Measurements from ENCODE around the gene CIBAR2. TPM values are rescaled to one million over a fixed set of nuclear protein-coding genes. Genes with fewer than 3 reads are reported as not detected.

CIBAR2 gene
- total RNA-seq (2014; rRNA removed; shearing (Covaris generic)) (0.50 TPM in 1 of 2 replicates, not detected in the other), total RNA-seq (2022) (not detected in 2 replicates), Bru-seq, nascent RNA (percentile 17 among the genes with signal in this experiment), BruChase-seq, experiment 1, labeled RNA remaining after a 6-hour chase (percentile 8 among the genes with signal in this experiment), BruChase-seq, experiment 2, labeled RNA remaining after a 2-hour chase (percentile 20 among the genes with signal in this experiment)
- long read RNA-seq = 0 reads

DNA sequence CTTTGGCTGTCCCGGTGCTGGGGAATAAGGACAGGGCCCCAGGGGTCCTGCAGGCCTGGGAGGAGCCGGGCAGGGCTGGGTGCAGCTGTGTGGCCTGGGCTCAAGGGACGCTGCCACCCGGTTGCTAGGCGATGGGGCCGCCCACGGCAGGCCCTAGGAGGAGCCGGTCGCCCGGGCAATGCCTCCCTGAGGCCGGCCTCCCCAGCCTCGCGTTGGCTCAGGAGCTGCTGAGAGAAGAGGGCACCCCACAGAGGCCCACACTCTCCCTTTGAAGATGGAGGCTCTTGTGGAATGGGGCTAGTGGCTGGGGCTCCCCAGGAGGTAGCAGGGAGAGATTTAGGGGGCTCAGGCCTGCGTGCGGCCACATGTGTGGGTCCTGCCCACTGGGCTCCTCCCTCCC, at the start of gene CIBAR2:
Gene CIBAR2, minus strand, starts transcription at position 109 of the 400 bp plus-strand sequence. CDS start 120 bp downstream, outside the sequence.
- no peak within 1 kb of the TSS for H3K27ac ChIP-seq (ENCODE audit: low read depth, low read length, poor library complexity, severe bottlenecking)
- BruUV-seq (replicated peaks) = no TSS peak
- ChIA-PET POLR2A (interaction anchor here (0.6 kb wide), 1 partner anchor 464 kb away, joined by 4 read pairs; no protein-coding TSS in a partner anchor), CTCF (ENCODE audit: unreplicated experiment) (no interaction called here)
- DNase-seq (ENCODE audit: low spot score) = no peak
- TF ChIP-seq, protein P1, sequence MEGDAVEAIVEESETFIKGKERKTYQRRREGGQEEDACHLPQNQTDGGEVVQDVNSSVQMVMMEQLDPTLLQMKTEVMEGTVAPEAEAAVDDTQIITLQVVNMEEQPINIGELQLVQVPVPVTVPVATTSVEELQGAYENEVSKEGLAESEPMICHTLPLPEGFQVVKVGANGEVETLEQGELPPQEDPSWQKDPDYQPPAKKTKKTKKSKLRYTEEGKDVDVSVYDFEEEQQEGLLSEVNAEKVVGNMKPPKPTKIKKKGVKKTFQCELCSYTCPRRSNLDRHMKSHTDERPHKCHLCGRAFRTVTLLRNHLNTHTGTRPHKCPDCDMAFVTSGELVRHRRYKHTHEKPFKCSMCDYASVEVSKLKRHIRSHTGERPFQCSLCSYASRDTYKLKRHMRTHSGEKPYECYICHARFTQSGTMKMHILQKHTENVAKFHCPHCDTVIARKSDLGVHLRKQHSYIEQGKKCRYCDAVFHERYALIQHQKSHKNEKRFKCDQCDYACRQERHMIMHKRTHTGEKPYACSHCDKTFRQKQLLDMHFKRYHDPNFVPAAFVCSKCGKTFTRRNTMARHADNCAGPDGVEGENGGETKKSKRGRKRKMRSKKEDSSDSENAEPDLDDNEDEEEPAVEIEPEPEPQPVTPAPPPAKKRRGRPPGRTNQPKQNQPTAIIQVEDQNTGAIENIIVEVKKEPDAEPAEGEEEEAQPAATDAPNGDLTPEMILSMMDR (conservative IDR thresholded peaks at IDR 0.05; ENCODE audit: low read length) = no peak
- TF ChIP-seq EZH2phosphoT487 (IDR thresholded peaks at IDR 0.05; ENCODE audit: borderline replicate concordance, low read depth, low read length) = no peak
- H4K20me1 ChIP-seq (ENCODE audit: insufficient read depth, low read length) = no peaks in the 10 kb centered on the region
- H3K9me3 ChIP-seq (ENCODE audit: low read length) = no peaks in the 10 kb centered on the region
- no peak within 1 kb of the TSS for H3K4me2 ChIP-seq (ENCODE audit: low read length)
- H3K4me3 ChIP-seq (ENCODE audit: low read depth, low read length, poor library complexity, severe bottlenecking) = no peak within 1 kb of the TSS
- no peaks in the 10 kb centered on the region for H3K79me2 ChIP-seq (ENCODE audit: insufficient read depth, low read depth, low read length)
- peaks cover 6% of the 10 kb centered on the region for H3K4me1 ChIP-seq (ENCODE audit: insufficient read depth, low read length, poor library complexity, severe bottlenecking)
- no peaks in the 10 kb centered on the region for H3K9me2 ChIP-seq (ENCODE audit: insufficient read depth, low read length)
- intact Hi-C loops (cut with micrococcal nuclease; ENCODE audit: unreplicated experiment) = no loop called here
- H2AFZ ChIP-seq (ENCODE audit: low read length) = no peak within 1 kb of the TSS
- H3K36me3 ChIP-seq (ENCODE audit: insufficient read depth, low read length) = no peaks in the 10 kb centered on the region

GRCh38 chr16:85159179-85159980, 47.1 kb upstream of the CIBAR2 start:
- intact Hi-C loops (cut with micrococcal nuclease; ENCODE audit: unreplicated experiment) = no loop called here
- POLR2A ChIA-PET = no interaction called here
- no peaks in the 10 kb centered on the region for H3K9me3 ChIP-seq (ENCODE audit: low read length)
- H2AFZ ChIP-seq (ENCODE audit: low read length) = no peak overlapping the region
- no peaks in the 10 kb centered on the region for H4K20me1 ChIP-seq (ENCODE audit: insufficient read depth, low read length)
- H3K4me3 ChIP-seq (ENCODE audit: low read depth, low read length, poor library complexity, severe bottlenecking) = no peak overlapping the region
- CTCF ChIA-PET (ENCODE audit: unreplicated experiment) = interaction anchor here (0.6 kb wide), 1 partner anchor 22 kb away, joined by 3 read pairs; no protein-coding TSS in a partner anchor
- peaks cover 4% of the 10 kb centered on the region for H3K4me1 ChIP-seq (ENCODE audit: insufficient read depth, low read length, poor library complexity, severe bottlenecking)
- no peak for DNase-seq (ENCODE audit: low spot score)
- no peak overlapping the region for H3K4me2 ChIP-seq (ENCODE audit: low read length)
- no peaks in the 10 kb centered on the region for H3K79me2 ChIP-seq (ENCODE audit: insufficient read depth, low read depth, low read length)
- no peaks in the 10 kb centered on the region for H3K36me3 ChIP-seq (ENCODE audit: insufficient read depth, low read length)
- no peak overlapping the region for H3K27ac ChIP-seq (ENCODE audit: low read depth, low read length, poor library complexity, severe bottlenecking)
- TF ChIP-seq, protein P1 (conservative IDR thresholded peaks at IDR 0.05; ENCODE audit: low read length) = no peak
- TF ChIP-seq EZH2phosphoT487 (IDR thresholded peaks at IDR 0.05; ENCODE audit: borderline replicate concordance, low read depth, low read length) = no peak
- H3K9me2 ChIP-seq (ENCODE audit: insufficient read depth, low read length) = no peaks in the 10 kb centered on the region
- no TSS peak for BruUV-seq (replicated peaks)

Measured in OCI-LY7 (cell line).